Dedifferentiated amniotic fluid mesenchymal stem cell (primary cell): Measurements from ENCODE around the gene EXOC6B.

Experiments
- DNase-seq: peaks from one replicate; pipeline ENCODE4 v3.0.0-alpha.2; 2016; ENCODE audit errors: extremely low spot score

Gene EXOC6B

GRCh38 chr2:72212486-72212855 is 613.4 kb downstream of the EXOC6B start:
- no peak for DNase-seq

GRCh38 chr2:72211777-72212485 is 613.9 kb downstream of the EXOC6B start:
- DNase-seq, result peak; percentile 37

GRCh38 chr2:72211350-72211749 is 614.5 kb downstream of the EXOC6B start:
- no peak for DNase-seq

- no peak for DNase-seq
These were observed 615.4 kb downstream of the EXOC6B start for GRCh38 chr2:72210470-72210869.

- DNase-seq, result no peak
These were observed 617.6 kb downstream of the EXOC6B start for GRCh38 chr2:72208225-72208624.

GRCh38 chr2:72207334-72207733 is 618.5 kb downstream of the EXOC6B start:
- no peak for DNase-seq

- DNase-seq, result no peak
These were observed 620.3 kb downstream of the EXOC6B start for GRCh38 chr2:72205504-72205881.

GRCh38 chr2:72204786-72205503 is 620.9 kb downstream of the EXOC6B start:
- no peak for DNase-seq

GRCh38 chr2:72204156-72204785 is 621.6 kb downstream of the EXOC6B start:
- DNase-seq, result no peak

- peak; percentile 30 for DNase-seq
These were observed 627.1 kb downstream of the EXOC6B start for GRCh38 chr2:72198532-72199241.

- no peak for DNase-seq
These were observed 632.1 kb downstream of the EXOC6B start for GRCh38 chr2:72193723-72194122.

GRCh38 chr2:72191441-72191840 is 634.4 kb downstream of the EXOC6B start:
- DNase-seq, result no peak

- DNase-seq, result no peak
These were observed 640.6 kb downstream of the EXOC6B start for GRCh38 chr2:72185206-72185605.

- no peak for DNase-seq
These were observed 642.4 kb downstream of the EXOC6B start for GRCh38 chr2:72183466-72183865.

GRCh38 chr2:72183016-72183415 is 642.8 kb downstream of the EXOC6B start:
- no peak for DNase-seq

GRCh38 chr2:72182547-72182946 is 643.3 kb downstream of the EXOC6B start:
- DNase-seq, result no peak

GRCh38 chr2:72181616-72182015 is 644.2 kb downstream of the EXOC6B start:
- DNase-seq, result no peak

- DNase-seq, result no peak
These were observed 645.5 kb downstream of the EXOC6B start for GRCh38 chr2:72180351-72180750.

GRCh38 chr2:72178551-72178950 is 647.3 kb downstream of the EXOC6B start:
- DNase-seq, result no peak

GRCh38 chr2:72176281-72176680 is 649.6 kb downstream of the EXOC6B start:
- DNase-seq, result no peak

- DNase-seq, result no peak
These were observed 650.2 kb downstream of the EXOC6B start for GRCh38 chr2:72175636-72176035.

- no peak for DNase-seq
These were observed 652.1 kb downstream of the EXOC6B start for GRCh38 chr2:72173640-72174321.
